Adrenal gland (tissue), 12 donors: Measurements from ENCODE around the gene TMEM236. TPM values are rescaled to one million over a fixed set of nuclear protein-coding genes. Genes with fewer than 3 reads are reported as not detected.

ENCODE experiments used
- DNase-seq, 7 donors: peaks; one replicate each; pipeline ENCODE4 v3.0.0-alpha.2; 2019 to 2020
- H3K27ac ChIP-seq, 5 donors: fragments of 200-600 bp; sonication (generic) in 4 of 5; 1 replicate in 3 of 5; 2 replicates in 2 of 5; pipeline versions ENCODE4 v1.5.1 to v1.8.0; 2016 to 2020; ENCODE audit warnings: mild to moderate bottlenecking in 1 of 5
- H3K27me3 ChIP-seq: fragments of 200-600 bp; 2 replicates; pipeline ENCODE4 v1.8.0; 2021
- H3K36me3 ChIP-seq, 2 donors: fragments of 200-600 bp; replicated peaks in 1 of 2; 1 replicate in 1 of 2; 2 replicates in 1 of 2; pipeline versions ENCODE4 v1.5.1 to v1.8.0; 2018 to 2022
- H3K4me1 ChIP-seq, 2 donors: fragments of 200-600 bp; replicated peaks in 1 of 2; 1 replicate in 1 of 2; 2 replicates in 1 of 2; pipeline versions ENCODE4 v1.5.1 to v1.8.0; 2018 to 2021
- H3K4me3 ChIP-seq, 4 donors: fragments of 200-600 bp; sonication (generic) in 3 of 4; one replicate each; pipeline ENCODE4 v1.5.1; 2016 to 2018
- H3K9me3 ChIP-seq, 3 donors: fragments of 200-600 bp; sonication (generic) in 1 of 3; replicated peaks in 1 of 3; 1 replicate in 2 of 3; 2 replicates in 1 of 3; pipeline versions ENCODE4 v1.5.1 to v1.8.0; 2016 to 2021
- CTCF ChIP-seq, 6 experiments: fragments of 450-650 bp in 4 of 6; fragments of 200-600 bp in 2 of 6; sonication (generic) in 1 of 6; IDR thresholded peaks; 1 replicate in 5 of 6; 2 replicates in 1 of 6; pipeline versions ENCODE4 v1.5.1 to v1.8.0; 2016 to 2021; ENCODE audit warnings: antibody characterized with exemption in 6 of 6, mild to moderate bottlenecking in 2 of 6, moderate library complexity in 1 of 6
- POLR2A ChIP-seq, 2 donors: fragments of 450-650 bp; IDR thresholded peaks; one replicate each; pipeline ENCODE4 v1.6.1; 2017; ENCODE audit warnings: antibody characterized with exemption in 2 of 2, mild to moderate bottlenecking in 2 of 2, moderate library complexity in 1 of 2
- WGBS, 4 donors: extraction: QIAGEN DNeasy Blood & Tissue Kit in 2 of 4; methylation state at CpG; one replicate each; pipeline versions ENCODE4 v1.1.5 to v1.1.7; 2013 to 2017; 5-methylcytosine and 5-hydroxymethylcytosine counted together
- intact Hi-C, 2 donors: fragments of 100-400 bp; cut with DNase I; formaldehyde crosslinking; loops; one replicate each; pipeline versions ENCODE4 v1.14.1 to v1.15.0; 2022 to 2023
- polyA plus RNA-seq, 3 donors: library from polyadenylated mRNA; stranded (reverse); fragments of 200-250 nt in 2 of 3; fragments of 350-450 nt in 1 of 3; fragmentation: Illumina TruSeq in 1 of 3; extraction: RNeasy Lipid Tissue Mini Kit (QIAGEN cat#74804) in 1 of 3; gene quantifications; one replicate each; pipeline ENCODE4 v1.2.3, GENCODE V29; 2013 to 2014
- total RNA-seq, 9 donors: library from RNA; depleted of rRNA in 4 of 9; stranded (reverse); fragments of >200 nt in 4 of 9; fragments of 120-200 nt in 1 of 9; fragmentation: NEBNext Ultra II Directional in 1 of 9; extraction: Animal tissue kit (Norgen Biotek cat#: 25700) in 1 of 9; gene quantifications; one replicate each; pipeline versions ENCODE4 v1.1.0 to v1.2.4, GENCODE V29; 2013 to 2023
- donor health status: healthy with polysubstance abuse.
- donor health status: Bipolar disorder and iron deficiency.
- donor health status: DM: yes; HTN: yes; CAD: no.
- donor health status: DM: no; HTN: no; CAD: no.
- donor health status: DM: no; HTN: no; CAD: no.
- donor health status: DM: yes; HTN: yes; CAD: no.

TMEM236 gene
- total and polyA plus RNA-seq, 12 donors = 0.24 to 2.8 (median 1.6) TPM

GRCh38 chr10:17838080-17838648, 86.2 kb downstream of the TMEM236 start:
- peaks cover 0 to 12% of the 10 kb centered on the region in 2 donors for H3K4me1 ChIP-seq
- intact Hi-C loops = no loop called here
- peak overlapping the region in 2 of 5 donors; percentile 15 to 45 for H3K27ac ChIP-seq
- H3K9me3 ChIP-seq = no peaks in the 10 kb centered on the region
- no peak for TF ChIP-seq CTCF (IDR thresholded peaks at IDR 0.05)
- TF ChIP-seq POLR2A (IDR thresholded peaks at IDR 0.05) = no peak
- DNase-seq = no peak
- no peaks in the 10 kb centered on the region for H3K36me3 ChIP-seq
- H3K4me3 ChIP-seq = no peak overlapping the region
- 54 to 61% (median 56%) methylated on average over 9 of the region's 9 CpGs for WGBS, 4 donors
- no peaks in the 10 kb centered on the region for H3K27me3 ChIP-seq

GRCh38 chr10:17841050-17841449, 89.0 kb downstream of the TMEM236 start:
- intact Hi-C loops = loop anchor here in 1 of 2 donors (10.0 kb wide), 2 partner anchors 374 to 824 kb away; no protein-coding TSS in a partner anchor
- no peaks in the 10 kb centered on the region for H3K9me3 ChIP-seq
- H3K27me3 ChIP-seq = no peaks in the 10 kb centered on the region
- no peak overlapping the region for H3K27ac ChIP-seq
- H3K4me1 ChIP-seq = peaks cover 0 to 6% of the 10 kb centered on the region in 2 donors
- 57 to 76% (median 65%) methylated on average over 1 of the region's 1 CpG for WGBS, 4 donors
- DNase-seq = no peak
- H3K36me3 ChIP-seq = no peaks in the 10 kb centered on the region
- TF ChIP-seq POLR2A (IDR thresholded peaks at IDR 0.05) (no peak), CTCF (IDR thresholded peaks at IDR 0.05) (no peak)
- no peak overlapping the region for H3K4me3 ChIP-seq

GRCh38 chr10:17842641-17843040, 90.6 kb downstream of the TMEM236 start:
- intact Hi-C loops = loop anchor here in 1 of 2 donors (10.0 kb wide), 2 partner anchors 372 to 822 kb away; no protein-coding TSS in a partner anchor
- no peaks in the 10 kb centered on the region for H3K36me3 ChIP-seq
- no peaks in the 10 kb centered on the region for H3K27me3 ChIP-seq
- H3K4me1 ChIP-seq = no peaks in the 10 kb centered on the region
- 74 to 81% (median 75%) methylated on average over 5 of the region's 5 CpGs for WGBS, 4 donors
- H3K9me3 ChIP-seq = no peaks in the 10 kb centered on the region
- no peak for DNase-seq
- no peak overlapping the region for H3K4me3 ChIP-seq
- no peak for TF ChIP-seq POLR2A (IDR thresholded peaks at IDR 0.05)
- TF ChIP-seq CTCF (IDR thresholded peaks at IDR 0.05) = no peak
- H3K27ac ChIP-seq = no peak overlapping the region

GRCh38 chr10:17847585-17848296, 95.7 kb downstream of the TMEM236 start:
- H3K4me3 ChIP-seq = no peak overlapping the region
- DNase-seq = no peak
- H3K27me3 ChIP-seq = no peaks in the 10 kb centered on the region
- H3K4me1 ChIP-seq = peaks cover 0 to 16% of the 10 kb centered on the region in 2 donors
- 48 to 60% (median 54%) methylated on average over 5 of the region's 5 CpGs for WGBS, 4 donors
- no peak overlapping the region for H3K27ac ChIP-seq
- H3K9me3 ChIP-seq = no peaks in the 10 kb centered on the region
- peaks cover 0 to 4% of the 10 kb centered on the region in 2 donors for H3K36me3 ChIP-seq
- TF ChIP-seq CTCF (IDR thresholded peaks at IDR 0.05) (peak in 5 of 6 experiments; percentile 31 to 56 (median 52)), POLR2A (IDR thresholded peaks at IDR 0.05) (no peak)
- intact Hi-C loops = loop anchor here in 1 of 2 donors (10.0 kb wide), 2 partner anchors 367 to 817 kb away; no protein-coding TSS in a partner anchor
